OCI-LY3 (cell line): ENCODE results near the gene TCP10L.

Source experiments
- H2AFZ ChIP-seq: fragments of 200-600, 300-600 bp; shearing (Covaris generic); 2 replicates; pipeline ENCODE4 v1.6.0; 2014; ENCODE audit warnings: antibody characterized with exemption, low read depth, low read length
- H3K27ac ChIP-seq: fragments of 200-600, 300-600 bp; sonication (generic); 2 replicates; pipeline ENCODE4 v1.5.1; 2014; ENCODE audit warnings: mild to moderate bottlenecking, low read length, moderate library complexity, mixed read lengths
- H3K27me3 ChIP-seq: fragments of 200-600, 300-600 bp; sonication (generic); 2 replicates; pipeline ENCODE4 v1.6.1; 2014; ENCODE audit warnings: low read depth, low read length, mixed read lengths
- H3K36me3 ChIP-seq: fragments of 200-600, 300-600 bp; sonication (generic); replicated peaks from 2 replicates; pipeline ENCODE3; 2014; ENCODE audit warnings: low read depth, low read length, mixed read lengths
- H3K4me1 ChIP-seq: fragments of 300-600, 200-600 bp; sonication (generic); 2 replicates; pipeline ENCODE4 v1.6.1; 2014; ENCODE audit warnings: low read length, mixed read lengths
- H3K4me2 ChIP-seq: fragments of 200-600, 300-600 bp; sonication (generic); 2 replicates; pipeline ENCODE4 v1.6.1; 2014; ENCODE audit warnings: low read length, mixed read lengths
- H3K4me3 ChIP-seq: fragments of 300-600, 200-600 bp; sonication (generic); 2 replicates; pipeline ENCODE4 v1.5.1; 2014; ENCODE audit warnings: antibody characterized with exemption, mild to moderate bottlenecking, low read length, moderate library complexity
- H3K79me2 ChIP-seq: fragments of 300-600, 200-600 bp; shearing (Covaris generic); 2 replicates; pipeline ENCODE4 v1.6.1; 2014; ENCODE audit warnings: mild to moderate bottlenecking, low read length, mixed read lengths
- H3K9ac ChIP-seq: fragments of 300-600, 200-600 bp; shearing (Covaris generic); 2 replicates; pipeline ENCODE4 v1.6.0; 2014; ENCODE audit warnings: mild to moderate bottlenecking, low read length, moderate library complexity
- H3K9me3 ChIP-seq: fragments of 200-600, 300-600 bp; shearing (Covaris generic); 2 replicates; pipeline ENCODE4 v1.6.1; 2014; ENCODE audit warnings: low read length, mixed read lengths; ENCODE audit not compliant: insufficient read depth
- H4K20me1 ChIP-seq: fragments of 200-600, 300-600 bp; sonication (generic); 2 replicates; pipeline ENCODE4 v1.6.1; 2016; ENCODE audit warnings: low read length, mixed read lengths; ENCODE audit not compliant: insufficient read depth
- EZH2phosphoT487 ChIP-seq: fragments of 200-600 bp; shearing (Covaris generic); IDR thresholded peaks from 2 replicates; pipeline ENCODE4 v1.6.1; 2018; ENCODE audit warnings: antibody characterized with exemption, mixed run types, low read depth
- TF ChIP-seq, protein P1 (sequence below): fragments of 200-600, 300-600 bp; sonication (generic); IDR thresholded peaks from 2 replicates; pipeline ENCODE4 v1.5.1; 2014; ENCODE audit warnings: antibody characterized with exemption, low read length, low read depth

Gene TCP10L

DNA sequence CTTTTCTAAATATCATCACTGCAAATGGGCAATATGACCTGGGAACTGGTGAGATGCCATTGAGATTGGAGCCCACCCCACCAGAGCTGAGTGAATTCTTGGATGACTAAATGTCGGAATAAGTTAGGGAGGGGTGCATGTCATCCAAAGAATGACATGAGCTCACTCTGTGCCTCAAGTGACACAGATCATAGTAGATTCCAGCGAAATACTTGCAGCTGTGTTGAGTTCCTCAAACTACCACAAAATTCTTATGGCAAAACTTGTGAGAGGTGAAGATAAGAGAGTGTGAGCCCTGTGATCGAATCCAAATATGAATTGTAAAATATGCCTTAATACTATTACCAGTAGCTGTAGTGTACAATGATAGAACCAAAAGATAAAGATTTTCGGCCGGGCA lies 2.3 kb upstream of the TCP10L start:
- Histone ChIP-seq H3K4me2 (no peak overlapping the region), H3K4me1 (no peaks in the 10 kb centered on the region), H3K27me3 (no peaks in the 10 kb centered on the region), H2AFZ (no peak overlapping the region), H3K27ac (no peak overlapping the region), H3K4me3 (no peak overlapping the region), H3K79me2 (no peaks in the 10 kb centered on the region), H3K9me3 (no peaks in the 10 kb centered on the region), H3K36me3 (no peaks in the 10 kb centered on the region), H4K20me1 (no peaks in the 10 kb centered on the region), H3K9ac (no peak overlapping the region)
- TF ChIP-seq, protein P1, sequence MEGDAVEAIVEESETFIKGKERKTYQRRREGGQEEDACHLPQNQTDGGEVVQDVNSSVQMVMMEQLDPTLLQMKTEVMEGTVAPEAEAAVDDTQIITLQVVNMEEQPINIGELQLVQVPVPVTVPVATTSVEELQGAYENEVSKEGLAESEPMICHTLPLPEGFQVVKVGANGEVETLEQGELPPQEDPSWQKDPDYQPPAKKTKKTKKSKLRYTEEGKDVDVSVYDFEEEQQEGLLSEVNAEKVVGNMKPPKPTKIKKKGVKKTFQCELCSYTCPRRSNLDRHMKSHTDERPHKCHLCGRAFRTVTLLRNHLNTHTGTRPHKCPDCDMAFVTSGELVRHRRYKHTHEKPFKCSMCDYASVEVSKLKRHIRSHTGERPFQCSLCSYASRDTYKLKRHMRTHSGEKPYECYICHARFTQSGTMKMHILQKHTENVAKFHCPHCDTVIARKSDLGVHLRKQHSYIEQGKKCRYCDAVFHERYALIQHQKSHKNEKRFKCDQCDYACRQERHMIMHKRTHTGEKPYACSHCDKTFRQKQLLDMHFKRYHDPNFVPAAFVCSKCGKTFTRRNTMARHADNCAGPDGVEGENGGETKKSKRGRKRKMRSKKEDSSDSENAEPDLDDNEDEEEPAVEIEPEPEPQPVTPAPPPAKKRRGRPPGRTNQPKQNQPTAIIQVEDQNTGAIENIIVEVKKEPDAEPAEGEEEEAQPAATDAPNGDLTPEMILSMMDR, result no peak
- TF ChIP-seq EZH2phosphoT487, result no peak

DNA sequence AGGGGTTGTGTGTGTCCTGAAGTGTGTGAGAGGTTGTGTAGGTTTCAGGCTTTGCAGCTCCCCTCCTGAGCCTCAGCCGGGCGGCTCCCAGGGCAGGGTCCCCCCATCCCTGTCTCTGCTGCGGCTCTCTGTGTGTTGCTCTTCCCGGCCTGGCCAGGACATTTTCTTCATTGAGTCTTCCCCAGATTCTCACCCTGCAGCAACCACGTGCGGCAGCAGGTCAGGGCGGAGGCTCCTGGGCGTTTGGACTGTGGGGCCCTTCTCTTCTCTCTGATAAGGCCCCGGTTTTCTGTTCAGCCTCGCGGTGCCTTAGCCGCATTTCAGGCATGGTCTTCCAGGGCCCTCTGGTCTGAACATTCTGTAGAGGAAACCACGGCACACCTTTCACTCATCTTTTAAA lies 1.8 kb upstream of the TCP10L start:
- Histone ChIP-seq H4K20me1 (no peaks in the 10 kb centered on the region), H3K9me3 (no peaks in the 10 kb centered on the region), H3K4me3 (no peak overlapping the region), H3K9ac (no peak overlapping the region), H2AFZ (no peak overlapping the region), H3K27me3 (no peaks in the 10 kb centered on the region), H3K27ac (no peak overlapping the region), H3K4me1 (no peaks in the 10 kb centered on the region), H3K79me2 (no peaks in the 10 kb centered on the region), H3K36me3 (no peaks in the 10 kb centered on the region), H3K4me2 (no peak overlapping the region)
- TF ChIP-seq, protein P1, result no peak
- no peak for TF ChIP-seq EZH2phosphoT487

DNA sequence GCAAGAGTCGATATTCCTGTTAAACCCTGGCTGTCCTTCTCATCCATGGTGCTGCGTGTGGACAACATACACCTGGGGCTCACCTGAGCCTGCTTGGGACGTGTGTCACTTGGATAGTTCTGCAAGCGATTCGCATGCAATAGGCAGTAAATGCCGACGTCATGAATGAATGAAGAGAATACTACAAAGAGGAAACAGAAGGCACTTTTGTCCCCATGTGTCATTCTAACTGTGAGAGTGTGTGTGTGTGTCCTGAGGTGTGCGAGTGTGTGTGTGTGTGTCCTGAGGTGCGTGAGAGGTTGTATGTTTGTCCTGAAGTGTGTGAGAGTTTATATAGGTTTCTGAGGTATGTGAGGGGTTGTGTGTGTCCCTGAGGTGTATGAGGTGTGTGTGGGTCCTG lies 647 bp upstream of the TCP10L start:
- no peak overlapping the region for H3K9ac ChIP-seq
- H3K9me3 ChIP-seq, result no peaks in the 10 kb centered on the region
- no peak overlapping the region for H3K27ac ChIP-seq
- no peaks in the 10 kb centered on the region for H3K4me1 ChIP-seq
- no peaks in the 10 kb centered on the region for H3K79me2 ChIP-seq
- no peaks in the 10 kb centered on the region for H4K20me1 ChIP-seq
- no peak overlapping the region for H3K4me2 ChIP-seq
- TF ChIP-seq, protein P1, result no peak
- TF ChIP-seq EZH2phosphoT487, result no peak
- H2AFZ ChIP-seq, result no peak overlapping the region
- H3K27me3 ChIP-seq, result no peaks in the 10 kb centered on the region
- no peaks in the 10 kb centered on the region for H3K36me3 ChIP-seq
- H3K4me3 ChIP-seq, result no peak overlapping the region

DNA sequence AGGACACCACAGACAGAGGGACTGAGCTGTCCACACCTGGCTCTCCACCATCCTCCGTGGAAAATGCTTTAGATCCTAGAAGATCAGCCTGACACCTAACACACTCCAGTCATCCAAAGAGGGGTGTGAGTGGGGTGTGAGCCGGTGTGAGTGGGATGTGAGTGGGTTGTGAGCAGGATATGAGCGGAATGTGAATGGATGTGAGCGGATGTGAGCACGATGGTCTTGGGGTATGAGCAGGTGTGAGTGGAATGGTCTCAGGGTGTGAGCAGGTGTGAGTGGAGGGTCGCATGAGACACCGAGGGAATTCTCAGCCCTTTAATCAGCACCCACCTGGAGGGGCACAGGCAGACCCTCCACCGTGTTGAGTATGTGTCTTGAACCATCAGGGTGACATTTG lies 851 bp downstream of the TCP10L start:
- no peaks in the 10 kb centered on the region for H3K79me2 ChIP-seq
- H3K27me3 ChIP-seq, result no peaks in the 10 kb centered on the region
- H4K20me1 ChIP-seq, result no peaks in the 10 kb centered on the region
- H3K4me3 ChIP-seq, result no peak overlapping the region
- H3K36me3 ChIP-seq, result no peaks in the 10 kb centered on the region
- H3K27ac ChIP-seq, result no peak overlapping the region
- no peaks in the 10 kb centered on the region for H3K9me3 ChIP-seq
- H3K9ac ChIP-seq, result no peak overlapping the region
- H3K4me1 ChIP-seq, result no peaks in the 10 kb centered on the region
- no peak overlapping the region for H3K4me2 ChIP-seq
- H2AFZ ChIP-seq, result no peak overlapping the region
- TF ChIP-seq, protein P1, result no peak
- no peak for TF ChIP-seq EZH2phosphoT487
